Breast epithelium (tissue), 4 donors: Measurements from ENCODE around the gene KPTN. TPM values are rescaled to one million over a fixed set of nuclear protein-coding genes. Genes with fewer than 3 reads are reported as not detected.
A peak's percentile ranks its signal among the peaks of the same experiment; 100 is the strongest.

Experiments used
- DNase-seq, 2 donors: peaks; one replicate each; pipeline ENCODE4 v3.0.0-alpha.2; 2019; ENCODE audit warnings: low spot score in 2 of 2
- H3K27ac ChIP-seq, 2 donors: fragments of 200-600 bp; sonication (generic) in 1 of 2; one replicate each; pipeline ENCODE4 v1.5.1; 2016 to 2019; ENCODE audit warnings: mild to moderate bottlenecking in 1 of 2
- H3K27me3 ChIP-seq, 2 donors: fragments of 200-600 bp; sonication (generic) in 1 of 2; one replicate each; pipeline versions ENCODE4 v1.5.1 to v1.6.0; 2017 to 2019; ENCODE audit warnings: control low read depth in 1 of 2, mild to moderate bottlenecking in 1 of 2
- H3K36me3 ChIP-seq: fragments of 200-600 bp; one replicate; pipeline ENCODE4 v1.5.1; 2019
- H3K4me1 ChIP-seq, 2 donors: fragments of 200-600 bp; sonication (generic); one replicate each; pipeline ENCODE4 v1.5.1; 2016 to 2019; ENCODE audit warnings: control low read depth in 1 of 2
- H3K4me3 ChIP-seq, 3 donors: fragments of 200-600 bp; sonication (generic); 1 replicate in 2 of 3; 2 replicates in 1 of 3; pipeline ENCODE4 v1.5.1; 2016 to 2019; ENCODE audit warnings: mild to moderate bottlenecking in 3 of 3, moderate library complexity in 2 of 3
- H3K9me3 ChIP-seq, 2 donors: fragments of 200-600 bp; sonication (generic) in 1 of 2; one replicate each; pipeline ENCODE4 v1.5.1; 2016 to 2019; ENCODE audit warnings: control low read depth in 1 of 2
- CTCF ChIP-seq, 3 donors: fragments of 450-650 bp; IDR thresholded peaks; one replicate each; pipeline ENCODE4 v1.5.1; 2016 to 2017; ENCODE audit warnings: antibody characterized with exemption in 3 of 3, mild to moderate bottlenecking in 3 of 3, moderate library complexity in 3 of 3
- POLR2A ChIP-seq: fragments of 450-650 bp; IDR thresholded peaks from one replicate; pipeline ENCODE4 v1.6.1; 2016; ENCODE audit warnings: antibody characterized with exemption, mild to moderate bottlenecking, moderate library complexity
- POLR2AphosphoS5 ChIP-seq, 3 donors: sonication (generic); formaldehyde crosslinking; IDR thresholded peaks; one replicate each; pipeline ENCODE4 v1.6.1; 2017; ENCODE audit warnings: antibody characterized with exemption in 3 of 3
- intact Hi-C: fragments of 100-400 bp; cut with DNase I; formaldehyde crosslinking; loops from one replicate; pipeline ENCODE4 v1.15.1; 2023; ENCODE audit warnings: low total_unique reads
- total RNA-seq, 3 donors: library from RNA; depleted of rRNA; stranded (reverse); fragments of >200 nt; gene quantifications; one replicate each; pipeline ENCODE4 v1.1.0, GENCODE V29; 2016

Gene KPTN
- total RNA-seq, 3 donors from 2014 or later = 4.6 to 6.6 (median 6.3) TPM

DNA sequence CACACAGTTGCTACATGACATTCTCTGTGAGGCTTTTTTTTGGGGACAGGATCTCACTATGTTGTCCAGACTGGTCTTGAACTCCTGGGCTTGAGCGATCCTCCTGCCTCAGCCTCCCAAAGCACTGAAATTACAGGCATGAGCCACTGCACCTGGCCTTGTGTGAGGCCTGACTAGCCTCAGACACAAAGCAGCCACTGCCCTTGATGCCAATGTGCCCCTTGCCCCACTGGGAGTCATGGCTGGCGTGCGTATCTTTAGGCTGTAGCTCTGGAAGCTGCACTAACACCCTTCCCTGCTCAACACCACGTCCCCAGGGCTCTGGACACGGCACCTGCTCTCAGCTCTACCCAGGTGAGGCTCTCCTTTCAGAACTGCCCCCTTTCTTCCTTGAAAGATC is 14.5 kb upstream of the KPTN start:
- Histone ChIP-seq H3K9me3 (no peaks in the 10 kb centered on the region), H3K27me3 (no peaks in the 10 kb centered on the region), H3K4me3 (no peak overlapping the region), H3K27ac (no peak overlapping the region), H3K4me1 (peaks cover 4 to 8% of the 10 kb centered on the region in 2 donors), H3K36me3 (no peaks in the 10 kb centered on the region)
- no peak for DNase-seq
- no peak for TF ChIP-seq POLR2A
- no peak for TF ChIP-seq CTCF (IDR thresholded peaks at IDR 0.05)
- no peak for TF ChIP-seq POLR2AphosphoS5 (IDR thresholded peaks at IDR 0.05)
- intact Hi-C loops = no loop called here

DNA sequence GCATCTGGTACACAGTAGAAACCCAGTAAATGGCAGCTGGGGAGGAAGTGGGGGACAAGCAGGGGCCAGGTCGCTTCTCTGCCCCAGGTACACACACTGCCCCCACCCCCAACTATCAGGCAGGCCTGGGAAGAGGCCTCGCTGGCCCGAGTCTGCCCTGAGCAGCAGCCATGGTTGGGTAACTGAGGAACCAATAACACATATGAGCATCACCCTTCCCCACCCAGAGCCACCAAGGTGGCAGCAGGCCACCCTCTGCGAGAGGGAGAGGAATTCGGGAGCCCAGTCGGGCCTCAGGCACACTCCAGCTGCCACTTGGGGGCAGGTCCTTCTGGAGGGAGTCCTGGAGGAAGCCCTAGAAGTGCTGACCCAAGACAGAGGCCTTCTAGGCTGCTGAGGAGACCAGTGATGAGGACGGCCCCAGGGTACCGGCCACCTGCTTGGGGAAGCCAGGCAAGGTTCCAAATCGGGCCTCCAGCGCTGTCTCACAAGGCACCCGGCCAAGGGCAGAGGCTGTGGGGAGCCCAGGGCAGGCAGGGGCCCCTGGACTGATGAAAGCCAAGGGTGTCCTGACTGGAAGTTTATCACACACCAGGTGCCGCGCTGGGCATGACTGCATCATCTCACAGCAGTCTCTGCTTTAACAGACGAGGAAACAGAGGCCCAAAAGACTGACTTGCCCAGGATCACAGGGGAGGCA is 14.0 kb upstream of the KPTN start:
- intact Hi-C loops = no loop called here
- Histone ChIP-seq H3K27ac (no peak overlapping the region), H3K36me3 (no peaks in the 10 kb centered on the region), H3K4me1 (peaks cover 4 to 8% of the 10 kb centered on the region in 2 donors), H3K27me3 (no peaks in the 10 kb centered on the region), H3K4me3 (no peak overlapping the region), H3K9me3 (no peaks in the 10 kb centered on the region)
- DNase-seq = no peak
- TF ChIP-seq POLR2A (no peak), CTCF (IDR thresholded peaks at IDR 0.05) (no peak), POLR2AphosphoS5 (IDR thresholded peaks at IDR 0.05) (no peak)

- Histone ChIP-seq H3K36me3 (no peaks in the 10 kb centered on the region), H3K4me1 (peaks cover 4 to 8% of the 10 kb centered on the region in 2 donors), H3K4me3 (no peak overlapping the region), H3K9me3 (no peaks in the 10 kb centered on the region), H3K27ac (no peak overlapping the region), H3K27me3 (no peaks in the 10 kb centered on the region)
- no peak for TF ChIP-seq POLR2A
- no peak for TF ChIP-seq CTCF (IDR thresholded peaks at IDR 0.05)
- no peak for TF ChIP-seq POLR2AphosphoS5 (IDR thresholded peaks at IDR 0.05)
- intact Hi-C loops = no loop called here
- DNase-seq = peak in 1 of 2 donors; percentile 83
These were observed 13.2 kb upstream of the KPTN start for GRCh38 chr19:47497050-47497766.

GRCh38 chr19:47495478-47496372 is 11.7 kb upstream of the KPTN start:
- DNase-seq = no peak
- no peaks in the 10 kb centered on the region for H3K9me3 ChIP-seq
- H3K36me3 ChIP-seq = no peaks in the 10 kb centered on the region
- intact Hi-C loops = no loop called here
- no peak for TF ChIP-seq POLR2AphosphoS5 (IDR thresholded peaks at IDR 0.05)
- TF ChIP-seq CTCF (IDR thresholded peaks at IDR 0.05) = no peak
- TF ChIP-seq POLR2A = no peak
- no peaks in the 10 kb centered on the region for H3K27me3 ChIP-seq
- no peak overlapping the region for H3K27ac ChIP-seq
- H3K4me3 ChIP-seq = no peak overlapping the region
- H3K4me1 ChIP-seq = peaks cover 4 to 8% of the 10 kb centered on the region in 2 donors
